C4-2B (cell line): ENCODE measurements around the gene TEX44.
"Not testable (repeated sequence)": the region's sequence is repeated elsewhere in the genome, so short reads cannot be mapped to it uniquely, and the experiment has no call there.

ENCODE experiments used
- CTCF ChIP-seq: fragments of 450-650 bp; conservative IDR thresholded peaks from 2 replicates; pipeline ENCODE4 v1.5.1; 2017; ENCODE audit warnings: mild to moderate bottlenecking
- ZFX ChIP-seq: fragments of 450-650 bp; IDR thresholded peaks from 2 replicates; pipeline ENCODE4 v1.6.1; 2017

GRCh38 chr2:231570915-231571314, 21.7 kb upstream of the TEX44 start:
- not testable (repeated sequence) for TF ChIP-seq CTCF, ZFX
